ENCODE measurements around the gene MBOAT1.

MBOAT1 gene

GRCh38 chr6:20238688-20239587 lies 26.7 kb upstream of the MBOAT1 start:
- DNase-seq (ENCODE audit: low spot score in 2 of 2) (no peak), ATAC-seq (ENCODE audit: low read depth) (no peak)
- H3K27ac Mint-ChIP-seq: no peak overlapping the region
- H3K9me3 Mint-ChIP-seq: peaks cover 1% of the 10 kb centered on the region
- H3K4me1 Mint-ChIP-seq: no peaks in the 10 kb centered on the region
- H3K27me3 Mint-ChIP-seq: no peaks in the 10 kb centered on the region
- H3K36me3 Mint-ChIP-seq: no peaks in the 10 kb centered on the region
- no peak overlapping the region for H3K4me3 Mint-ChIP-seq

- no peaks in the 10 kb centered on the region for H3K27me3 Mint-ChIP-seq
- no peak overlapping the region for H3K27ac Mint-ChIP-seq
- ATAC-seq (ENCODE audit: low read depth) (no peak), DNase-seq (ENCODE audit: low spot score in 2 of 2) (no peak)
- no peaks in the 10 kb centered on the region for H3K36me3 Mint-ChIP-seq
- no peaks in the 10 kb centered on the region for H3K4me1 Mint-ChIP-seq
- no peak overlapping the region for H3K4me3 Mint-ChIP-seq
- no peaks in the 10 kb centered on the region for H3K9me3 Mint-ChIP-seq
Observed at GRCh38 chr6:20237677-20238460, 25.6 kb upstream of the MBOAT1 start.

GRCh38 chr6:20236909-20237600 lies 24.8 kb upstream of the MBOAT1 start:
- H3K36me3 Mint-ChIP-seq: no peaks in the 10 kb centered on the region
- H3K9me3 Mint-ChIP-seq: no peaks in the 10 kb centered on the region

DNA sequence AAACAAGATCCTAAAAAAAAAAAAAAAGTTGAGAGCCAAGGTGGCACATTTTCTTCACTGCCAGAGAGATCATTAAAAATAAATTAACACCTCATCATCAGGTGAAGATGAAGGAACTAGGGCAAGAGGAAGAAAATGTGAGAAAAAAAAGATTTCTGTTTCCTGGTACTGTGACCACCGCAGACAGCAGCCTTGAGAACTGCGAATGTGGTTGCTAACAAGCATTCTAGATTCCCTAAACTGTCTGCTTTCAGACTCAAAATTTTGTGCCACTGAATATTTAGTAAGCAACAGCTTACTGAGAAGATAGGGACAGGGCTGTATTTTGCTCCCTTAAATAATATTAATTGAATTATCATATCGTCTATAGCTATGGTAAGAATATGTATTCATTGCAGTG lies 24.1 kb upstream of the MBOAT1 start:
- Mint-ChIP-seq H3K4me3 (no peak overlapping the region), H3K27ac (no peak overlapping the region), H3K9me3 (no peaks in the 10 kb centered on the region), H3K36me3 (no peaks in the 10 kb centered on the region), H3K27me3 (no peaks in the 10 kb centered on the region), H3K4me1 (no peaks in the 10 kb centered on the region)
- no peak for ATAC-seq (ENCODE audit: low read depth)
- DNase-seq (ENCODE audit: low spot score in 2 of 2): no peak

More at GRCh38 chr6:20236909-20237600, 24.8 kb upstream of the MBOAT1 start:
- no peaks in the 10 kb centered on the region for H3K4me1 Mint-ChIP-seq
- no peaks in the 10 kb centered on the region for H3K27me3 Mint-ChIP-seq
- no peak overlapping the region for H3K27ac Mint-ChIP-seq
- H3K4me3 Mint-ChIP-seq: no peak overlapping the region
- no peak for ATAC-seq (ENCODE audit: low read depth)
- DNase-seq (ENCODE audit: low spot score in 2 of 2): no peak

- DNase-seq (ENCODE audit: low spot score in 2 of 2): no peak
- H3K9me3 Mint-ChIP-seq: no peaks in the 10 kb centered on the region
- no peak for ATAC-seq (ENCODE audit: low read depth)
- H3K27me3 Mint-ChIP-seq: no peaks in the 10 kb centered on the region
- H3K36me3 Mint-ChIP-seq: no peaks in the 10 kb centered on the region
- H3K27ac Mint-ChIP-seq: no peak overlapping the region
- H3K4me1 Mint-ChIP-seq: no peaks in the 10 kb centered on the region
- no peak overlapping the region for H3K4me3 Mint-ChIP-seq
Observed at GRCh38 chr6:20235041-20235440, 22.8 kb upstream of the MBOAT1 start.

GRCh38 chr6:20234136-20234535 lies 21.9 kb upstream of the MBOAT1 start:
- Mint-ChIP-seq H3K27ac (no peak overlapping the region), H3K4me1 (no peaks in the 10 kb centered on the region), H3K27me3 (no peaks in the 10 kb centered on the region), H3K4me3 (no peak overlapping the region), H3K9me3 (no peaks in the 10 kb centered on the region), H3K36me3 (no peaks in the 10 kb centered on the region)
- ATAC-seq (ENCODE audit: low read depth) (no peak), DNase-seq (ENCODE audit: low spot score in 2 of 2) (no peak)

DNA sequence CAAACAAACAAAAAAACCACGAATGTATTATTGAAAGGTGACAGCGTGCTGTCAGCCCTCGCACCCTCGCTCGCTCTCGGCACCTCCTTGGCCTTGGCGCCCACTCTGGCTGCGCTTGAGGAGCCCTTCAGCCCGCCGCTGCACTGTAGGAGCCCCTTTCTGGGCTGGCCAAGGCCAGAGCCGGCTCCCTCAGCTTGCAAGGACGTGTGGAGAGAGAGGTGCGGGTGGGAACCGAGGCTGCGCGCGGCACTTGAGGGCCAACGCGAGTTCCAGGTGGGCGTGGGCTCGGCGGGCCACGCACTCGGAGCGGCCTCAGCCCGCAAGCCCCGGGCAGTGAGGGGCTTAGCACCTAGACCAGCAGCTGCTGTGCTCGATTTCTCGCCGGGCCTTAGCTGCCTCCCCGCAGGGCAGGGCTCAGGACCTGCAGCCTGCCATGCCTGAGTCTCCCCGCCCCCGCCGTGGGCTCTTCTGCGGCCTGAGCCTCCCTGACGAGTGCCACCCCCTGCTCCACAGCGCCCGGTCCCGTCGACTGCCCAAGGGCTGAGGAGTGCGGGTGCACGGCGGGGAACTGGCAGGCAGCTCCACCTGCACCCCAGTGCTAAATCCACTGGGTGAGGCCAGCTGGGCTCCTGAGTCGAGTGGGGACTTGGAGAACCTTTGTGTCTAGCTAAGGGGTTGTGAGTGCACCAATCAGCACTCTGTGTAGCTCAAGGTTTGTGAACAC lies 20.9 kb upstream of the MBOAT1 start:
- Mint-ChIP-seq H3K9me3 (no peaks in the 10 kb centered on the region), H3K36me3 (no peaks in the 10 kb centered on the region), H3K27me3 (no peaks in the 10 kb centered on the region), H3K27ac (no peak overlapping the region), H3K4me3 (no peak overlapping the region), H3K4me1 (no peaks in the 10 kb centered on the region)
- DNase-seq (ENCODE audit: low spot score in 2 of 2) (no peak), ATAC-seq (ENCODE audit: low read depth) (no peak)

GRCh38 chr6:20232188-20232587 lies 19.9 kb upstream of the MBOAT1 start:
- Mint-ChIP-seq H3K27me3 (no peaks in the 10 kb centered on the region), H3K4me3 (no peak overlapping the region), H3K9me3 (no peaks in the 10 kb centered on the region), H3K4me1 (no peaks in the 10 kb centered on the region), H3K27ac (no peak overlapping the region), H3K36me3 (no peaks in the 10 kb centered on the region)
- ATAC-seq (ENCODE audit: low read depth) (no peak), DNase-seq (ENCODE audit: low spot score in 2 of 2) (no peak)

GRCh38 chr6:20230401-20231119 lies 18.3 kb upstream of the MBOAT1 start:
- no peak for DNase-seq (ENCODE audit: low spot score in 2 of 2)
- H3K27me3 Mint-ChIP-seq: no peaks in the 10 kb centered on the region
- no peak overlapping the region for H3K4me3 Mint-ChIP-seq
- no peak overlapping the region for H3K27ac Mint-ChIP-seq
- no peak for ATAC-seq (ENCODE audit: low read depth)
- H3K36me3 Mint-ChIP-seq: no peaks in the 10 kb centered on the region
- no peaks in the 10 kb centered on the region for H3K9me3 Mint-ChIP-seq
- no peaks in the 10 kb centered on the region for H3K4me1 Mint-ChIP-seq

GRCh38 chr6:20229881-20230280 lies 17.6 kb upstream of the MBOAT1 start:
- Mint-ChIP-seq H3K4me3 (no peak overlapping the region), H3K4me1 (no peaks in the 10 kb centered on the region), H3K36me3 (no peaks in the 10 kb centered on the region), H3K9me3 (no peaks in the 10 kb centered on the region), H3K27ac (no peak overlapping the region), H3K27me3 (no peaks in the 10 kb centered on the region)
- DNase-seq (ENCODE audit: low spot score in 2 of 2) (no peak), ATAC-seq (ENCODE audit: low read depth) (no peak)

- H3K9me3 Mint-ChIP-seq: no peaks in the 10 kb centered on the region
- no peaks in the 10 kb centered on the region for H3K4me1 Mint-ChIP-seq
- H3K27me3 Mint-ChIP-seq: no peaks in the 10 kb centered on the region
- no peak overlapping the region for H3K4me3 Mint-ChIP-seq
- no peaks in the 10 kb centered on the region for H3K36me3 Mint-ChIP-seq
- no peak overlapping the region for H3K27ac Mint-ChIP-seq
- DNase-seq (ENCODE audit: low spot score in 2 of 2): no peak
- ATAC-seq (ENCODE audit: low read depth): no peak
Observed at GRCh38 chr6:20227350-20227749, 15.1 kb upstream of the MBOAT1 start.

DNA sequence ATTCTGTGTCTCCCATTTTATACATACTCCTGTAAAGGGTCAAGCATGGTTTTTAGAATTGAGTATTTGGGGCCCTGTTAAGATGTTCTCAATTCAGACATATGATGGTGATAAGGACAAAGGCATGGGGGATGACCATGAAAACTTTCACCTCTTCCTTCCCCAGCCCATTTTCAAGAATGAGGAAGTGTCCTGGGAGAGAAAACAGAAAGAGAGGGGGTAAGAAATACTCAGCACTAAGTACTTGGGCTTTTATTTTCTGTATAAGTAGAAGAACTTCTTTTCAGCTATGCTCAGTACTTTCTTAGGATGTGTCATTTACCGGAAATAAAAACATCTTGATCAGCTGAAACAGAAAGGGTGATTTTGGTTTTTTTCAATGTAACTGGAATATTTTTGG lies 10.9 kb upstream of the MBOAT1 start:
- DNase-seq (ENCODE audit: low spot score in 2 of 2) (no peak), ATAC-seq (ENCODE audit: low read depth) (no peak)
- no peaks in the 10 kb centered on the region for H3K4me1 Mint-ChIP-seq
- H3K27ac Mint-ChIP-seq: no peak overlapping the region
- H3K27me3 Mint-ChIP-seq: no peaks in the 10 kb centered on the region
- no peak overlapping the region for H3K4me3 Mint-ChIP-seq
- no peaks in the 10 kb centered on the region for H3K36me3 Mint-ChIP-seq
- H3K9me3 Mint-ChIP-seq: no peaks in the 10 kb centered on the region

- no peak for ATAC-seq (ENCODE audit: low read depth)
- no peaks in the 10 kb centered on the region for H3K36me3 Mint-ChIP-seq
- no peak overlapping the region for H3K4me3 Mint-ChIP-seq
- no peaks in the 10 kb centered on the region for H3K9me3 Mint-ChIP-seq
- H3K4me1 Mint-ChIP-seq: no peaks in the 10 kb centered on the region
- H3K27ac Mint-ChIP-seq: no peak overlapping the region
- DNase-seq (ENCODE audit: low spot score in 2 of 2): no peak
- H3K27me3 Mint-ChIP-seq: no peaks in the 10 kb centered on the region
Observed at GRCh38 chr6:20221421-20221820, 9.2 kb upstream of the MBOAT1 start.
